Liver (tissue), 9 donors: ENCODE measurements around the gene KRT25. TPM values are rescaled to one million over a fixed set of nuclear protein-coding genes. Genes with fewer than 3 reads are reported as not detected.

ENCODE experiments used
- DNase-seq: peaks from one replicate; pipeline ENCODE4 v3.0.0-alpha.2; 2017; ENCODE audit warnings: low spot score
- H3K27ac ChIP-seq, 2 donors: one replicate each; pipeline ENCODE4 v1.7.0; 2013; ENCODE audit warnings: inconsistent platforms in 2 of 2, low read length in 2 of 2, control low read depth in 1 of 2, low read depth in 1 of 2, mild to moderate bottlenecking in 1 of 2
- H3K27me3 ChIP-seq, 4 donors: one replicate each; pipeline versions ENCODE4 v1.6.1 to v1.7.0; 2013; ENCODE audit warnings: low read length in 3 of 4, inconsistent platforms in 1 of 4, mild to moderate bottlenecking in 1 of 4, moderate library complexity in 1 of 4; ENCODE audit not compliant: control insufficient read depth in 4 of 4, insufficient read depth in 4 of 4
- H3K36me3 ChIP-seq, 4 donors: one replicate each; pipeline versions ENCODE4 v1.6.1 to v1.7.0; 2013; ENCODE audit warnings: low read length in 3 of 4, mild to moderate bottlenecking in 3 of 4, low read depth in 1 of 4, moderate library complexity in 1 of 4; ENCODE audit not compliant: control insufficient read depth in 4 of 4, insufficient read depth in 3 of 4
- H3K4me1 ChIP-seq, 4 donors: one replicate each; pipeline versions ENCODE4 v1.6.1 to v1.7.0; 2013; ENCODE audit warnings: low read length in 3 of 4, mild to moderate bottlenecking in 3 of 4, moderate library complexity in 1 of 4; ENCODE audit not compliant: control insufficient read depth in 4 of 4, insufficient read depth in 4 of 4
- H3K4me3 ChIP-seq, 3 donors: one replicate each; pipeline versions ENCODE4 v1.6.1 to v1.7.0; 2013; ENCODE audit warnings: low read length in 3 of 3, control low read depth in 1 of 3, low read depth in 1 of 3, mild to moderate bottlenecking in 1 of 3
- H3K9ac ChIP-seq, 2 donors: one replicate each; pipeline ENCODE4 v1.7.0; 2013; ENCODE audit warnings: low read length in 2 of 2, mild to moderate bottlenecking in 2 of 2, moderate library complexity in 2 of 2, control low read depth in 1 of 2, low read depth in 1 of 2
- H3K9me3 ChIP-seq, 4 donors: one replicate each; pipeline versions ENCODE4 v1.6.1 to v1.7.0; 2013; ENCODE audit warnings: low read length in 3 of 4; ENCODE audit not compliant: control insufficient read depth in 4 of 4
- ATF3 ChIP-seq: IDR thresholded peaks from 2 replicates; pipeline ENCODE4 v1.6.1; 2016; ENCODE audit warnings: antibody characterized with exemption
- CTCF ChIP-seq: fragments of 150-350 bp; IDR thresholded peaks from 2 replicates; pipeline ENCODE4 v1.5.1; 2017; ENCODE audit warnings: improper control_type of control experiment, low read depth, low read length; ENCODE audit not compliant: missing input control
- EGR1 ChIP-seq, 2 donors: IDR thresholded peaks; 2 replicates each; pipeline ENCODE4 v1.6.1; 2016 to 2018; ENCODE audit warnings: antibody characterized with exemption in 2 of 2, low read depth in 2 of 2
- FOXA1 ChIP-seq: IDR thresholded peaks from 2 replicates; pipeline ENCODE4 v1.6.1; 2016; ENCODE audit warnings: antibody characterized with exemption
- FOXA2 ChIP-seq: IDR thresholded peaks from 2 replicates; pipeline ENCODE4 v1.6.1; 2016; ENCODE audit warnings: antibody characterized with exemption
- HNF4A ChIP-seq, 2 donors: conservative IDR thresholded peaks; 2 replicates each; pipeline ENCODE4 v1.6.1; 2016; ENCODE audit warnings: antibody characterized with exemption in 2 of 2, mild to moderate bottlenecking in 2 of 2
- HNF4G ChIP-seq: IDR thresholded peaks from 2 replicates; pipeline ENCODE4 v1.6.1; 2016; ENCODE audit warnings: antibody characterized with exemption
- JUND ChIP-seq, 2 donors: IDR thresholded peaks; 2 replicates each; pipeline ENCODE4 v1.6.1; 2016; ENCODE audit warnings: antibody characterized with exemption in 2 of 2
- MAX ChIP-seq: IDR thresholded peaks from 2 replicates; pipeline ENCODE4 v1.6.1; 2016; ENCODE audit warnings: antibody characterized with exemption
- NR2F2 ChIP-seq: IDR thresholded peaks from 2 replicates; pipeline ENCODE4 v1.6.1; 2016; ENCODE audit warnings: antibody characterized with exemption
- RAD21 ChIP-seq, 2 donors: IDR thresholded peaks; 2 replicates each; pipeline ENCODE4 v1.6.1; 2016; ENCODE audit warnings: antibody characterized with exemption in 2 of 2, mild to moderate bottlenecking in 2 of 2
- REST ChIP-seq: IDR thresholded peaks from 2 replicates; pipeline ENCODE4 v1.6.1; 2016; ENCODE audit warnings: antibody characterized with exemption, mild to moderate bottlenecking
- RXRA ChIP-seq, 2 donors: IDR thresholded peaks; 2 replicates each; pipeline ENCODE4 v1.6.1; 2017 to 2018; ENCODE audit warnings: antibody characterized with exemption in 2 of 2, mild to moderate bottlenecking in 1 of 2
- SP1 ChIP-seq: IDR thresholded peaks from 2 replicates; pipeline ENCODE4 v1.6.1; 2018; ENCODE audit warnings: antibody characterized with exemption, mild to moderate bottlenecking
- TAF1 ChIP-seq: conservative IDR thresholded peaks from 2 replicates; pipeline ENCODE4 v1.6.1; 2016; ENCODE audit warnings: antibody characterized with exemption, mild to moderate bottlenecking
- WGBS: extraction: QIAGEN DNeasy Blood & Tissue Kit; methylation state at CpG from one replicate; pipeline ENCODE4 v1.1.7; 2013; 5-methylcytosine and 5-hydroxymethylcytosine counted together
- polyA plus RNA-seq, 2 donors: library from polyadenylated mRNA; stranded (reverse) in 1 of 2; unstranded in 1 of 2; fragments of 200-250 nt in 1 of 2; fragments of >200 nt in 1 of 2; fragmentation: Nextera tagmentation in 1 of 2; extraction: Ambion mirVana in 1 of 2; gene quantifications; one replicate each; pipeline versions ENCODE4 v1.2.1 to v1.2.3, GENCODE V29; 2013 to 2015
- total RNA-seq, 2 donors: library from RNA; depleted of rRNA; stranded (reverse); fragments of >200 nt; gene quantifications; one replicate each; pipeline ENCODE4 v1.2.3, GENCODE V29; 2014
- donor health status: healthy.
- donor health status: healthy.
- donor health status: healthy.
- donor health status: healthy.
- donor health status: healthy.

Gene KRT25
- total and polyA plus RNA-seq, 4 donors: not detected

- WGBS: 81% methylated on average over 6 of the region's 6 CpGs
- H3K9ac ChIP-seq: no peak overlapping the region
- no peaks in the 10 kb centered on the region for H3K27me3 ChIP-seq
- no peaks in the 10 kb centered on the region for H3K36me3 ChIP-seq
- DNase-seq: no peak
- H3K9me3 ChIP-seq: peaks cover 0 to 2% (median 0%) of the 10 kb centered on the region in 4 donors
- H3K27ac ChIP-seq: no peak overlapping the region
- TF ChIP-seq MAX (no peak), HNF4A (conservative IDR thresholded peaks at IDR 0.05) (no peak), ATF3 (no peak), FOXA1 (no peak), TAF1 (no peak), CTCF (no peak), RXRA (IDR thresholded peaks at IDR 0.05) (no peak)
- no peaks in the 10 kb centered on the region for H3K4me1 ChIP-seq
- H3K4me3 ChIP-seq: no peak overlapping the region
These were observed 40.7 kb downstream of the KRT25 start for GRCh38 chr17:40714473-40714872.

GRCh38 chr17:40707745-40708144 is 47.4 kb downstream of the KRT25 start:
- Histone ChIP-seq H3K36me3 (no peaks in the 10 kb centered on the region), H3K27ac (no peak overlapping the region), H3K9ac (no peak overlapping the region), H3K4me3 (no peak overlapping the region), H3K4me1 (peaks cover 0 to 1% (median 0%) of the 10 kb centered on the region in 4 donors), H3K9me3 (no peaks in the 10 kb centered on the region), H3K27me3 (no peaks in the 10 kb centered on the region)
- TF ChIP-seq HNF4A (conservative IDR thresholded peaks at IDR 0.05): no peak
- TF ChIP-seq ATF3: no peak
- TF ChIP-seq SP1: peak; percentile 11
- TF ChIP-seq REST: no peak
- no peak for TF ChIP-seq FOXA1
- peak; percentile 32 for TF ChIP-seq MAX
- no peak for TF ChIP-seq JUND (IDR thresholded peaks at IDR 0.05)
- no peak for TF ChIP-seq FOXA2
- no peak for TF ChIP-seq HNF4G
- TF ChIP-seq RAD21 (IDR thresholded peaks at IDR 0.05): peak in 1 of 2 donors; percentile 6
- TF ChIP-seq EGR1 (IDR thresholded peaks at IDR 0.05; ENCODE audit: low read depth in 2 of 2): no peak
- TF ChIP-seq NR2F2: peak; percentile 98
- TF ChIP-seq CTCF: no peak
- no peak for DNase-seq
- WGBS: 57% methylated on average over 7 of the region's 7 CpGs
